Measurements from ENCODE around the gene RICTOR. TPM values are rescaled to one million over a fixed set of nuclear protein-coding genes. Genes with fewer than 3 reads are reported as not detected.

The RICTOR gene
- total and polyA plus RNA-seq, 2 donors (not counting 1 experiment from before 2014, with no cell fraction given) = 17.1 to 26.3 TPM

GRCh38 chr5:39100851-39101396 lies 26.7 kb upstream of the RICTOR start:
- Histone ChIP-seq H3K9ac (ENCODE audit: insufficient read depth, low read length) (no peak overlapping the region), H3K27ac (ENCODE audit: insufficient read depth, low read length) (peak overlapping the region; percentile 84), H3K4me3 (replicated peaks in 1 of 4; ENCODE audit: control extremely low read depth in 1 of 4, insufficient read depth in 1 of 4, low read depth in 3 of 4, low read length in 4 of 4) (no peak overlapping the region), H3K27me3 (ENCODE audit: control insufficient read depth, insufficient read depth, low read length) (no peaks in the 10 kb centered on the region), H3K79me2 (ENCODE audit: control insufficient read depth, insufficient read depth, low read length) (no peaks in the 10 kb centered on the region), H3K9me3 (ENCODE audit: control insufficient read depth, insufficient read depth, low read depth, low read length) (no peaks in the 10 kb centered on the region), H3K4me2 (ENCODE audit: extremely low read depth, insufficient read depth, low read length) (peak overlapping the region; percentile 1), H4K20me1 (ENCODE audit: control insufficient read depth, extremely low read depth, insufficient read depth, low read length) (no peaks in the 10 kb centered on the region), H2AFZ (ENCODE audit: low read length) (no peak overlapping the region), H3K4me1 (ENCODE audit: control insufficient read depth, extremely low read depth, insufficient read depth, low read length) (peaks cover 15% of the 10 kb centered on the region), H3K36me3 (ENCODE audit: control insufficient read depth, insufficient read depth, low read length) (no peaks in the 10 kb centered on the region)
- TF ChIP-seq EZH2 (IDR thresholded peaks at IDR 0.05; ENCODE audit: low read length, missing control alignments) = no peak
- peak; percentile 94 to 98 for DNase-seq (ENCODE audit: low read depth in 2 of 2)

DNA sequence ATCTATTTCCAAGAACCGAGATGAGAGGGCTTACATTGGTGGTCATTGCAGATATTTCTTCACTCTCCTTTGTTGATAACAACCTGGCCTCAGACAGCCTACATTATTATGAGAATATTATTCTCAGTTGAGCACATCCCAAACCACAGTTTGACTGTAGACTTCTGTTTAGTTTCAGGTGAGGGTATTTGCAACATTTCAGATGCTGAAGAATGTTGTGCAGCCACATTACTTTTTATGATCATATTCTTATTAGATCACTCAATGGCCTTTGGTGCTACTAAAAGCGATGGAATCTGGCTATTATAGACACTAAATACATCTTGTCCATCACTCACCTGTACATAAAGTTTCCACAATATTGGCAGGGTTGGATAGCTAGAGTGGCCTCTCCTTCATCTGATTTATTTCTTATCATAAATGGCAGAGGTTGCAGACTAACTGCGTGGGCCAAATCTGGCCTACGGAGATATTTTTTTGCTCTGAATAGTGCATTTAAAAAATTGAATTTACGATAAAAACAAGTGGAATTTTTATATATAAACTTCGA lies 26.2 kb upstream of the RICTOR start:
- Histone ChIP-seq H3K27me3 (ENCODE audit: control insufficient read depth, insufficient read depth, low read length) (no peaks in the 10 kb centered on the region), H3K27ac (ENCODE audit: insufficient read depth, low read length) (peak overlapping the region; percentile 42), H3K9ac (ENCODE audit: insufficient read depth, low read length) (no peak overlapping the region), H4K20me1 (ENCODE audit: control insufficient read depth, extremely low read depth, insufficient read depth, low read length) (no peaks in the 10 kb centered on the region), H3K79me2 (ENCODE audit: control insufficient read depth, insufficient read depth, low read length) (no peaks in the 10 kb centered on the region), H3K36me3 (ENCODE audit: control insufficient read depth, insufficient read depth, low read length) (no peaks in the 10 kb centered on the region), H3K9me3 (ENCODE audit: control insufficient read depth, insufficient read depth, low read depth, low read length) (no peaks in the 10 kb centered on the region), H3K4me1 (ENCODE audit: control insufficient read depth, extremely low read depth, insufficient read depth, low read length) (peaks cover 15% of the 10 kb centered on the region), H3K4me3 (replicated peaks in 1 of 4; ENCODE audit: control extremely low read depth in 1 of 4, insufficient read depth in 1 of 4, low read depth in 3 of 4, low read length in 4 of 4) (no peak overlapping the region), H3K4me2 (ENCODE audit: extremely low read depth, insufficient read depth, low read length) (no peak overlapping the region), H2AFZ (ENCODE audit: low read length) (no peak overlapping the region)
- no peak for DNase-seq (ENCODE audit: low read depth in 2 of 2)
- TF ChIP-seq EZH2 (IDR thresholded peaks at IDR 0.05; ENCODE audit: low read length, missing control alignments) = no peak
- TF ChIP-seq, protein P1, sequence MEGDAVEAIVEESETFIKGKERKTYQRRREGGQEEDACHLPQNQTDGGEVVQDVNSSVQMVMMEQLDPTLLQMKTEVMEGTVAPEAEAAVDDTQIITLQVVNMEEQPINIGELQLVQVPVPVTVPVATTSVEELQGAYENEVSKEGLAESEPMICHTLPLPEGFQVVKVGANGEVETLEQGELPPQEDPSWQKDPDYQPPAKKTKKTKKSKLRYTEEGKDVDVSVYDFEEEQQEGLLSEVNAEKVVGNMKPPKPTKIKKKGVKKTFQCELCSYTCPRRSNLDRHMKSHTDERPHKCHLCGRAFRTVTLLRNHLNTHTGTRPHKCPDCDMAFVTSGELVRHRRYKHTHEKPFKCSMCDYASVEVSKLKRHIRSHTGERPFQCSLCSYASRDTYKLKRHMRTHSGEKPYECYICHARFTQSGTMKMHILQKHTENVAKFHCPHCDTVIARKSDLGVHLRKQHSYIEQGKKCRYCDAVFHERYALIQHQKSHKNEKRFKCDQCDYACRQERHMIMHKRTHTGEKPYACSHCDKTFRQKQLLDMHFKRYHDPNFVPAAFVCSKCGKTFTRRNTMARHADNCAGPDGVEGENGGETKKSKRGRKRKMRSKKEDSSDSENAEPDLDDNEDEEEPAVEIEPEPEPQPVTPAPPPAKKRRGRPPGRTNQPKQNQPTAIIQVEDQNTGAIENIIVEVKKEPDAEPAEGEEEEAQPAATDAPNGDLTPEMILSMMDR (conservative IDR thresholded peaks at IDR 0.05 in 1 of 2, IDR thresholded peaks at IDR 0.05 in 1 of 2; ENCODE audit: low read depth in 1 of 2, low read length in 2 of 2) = no peak

DNA sequence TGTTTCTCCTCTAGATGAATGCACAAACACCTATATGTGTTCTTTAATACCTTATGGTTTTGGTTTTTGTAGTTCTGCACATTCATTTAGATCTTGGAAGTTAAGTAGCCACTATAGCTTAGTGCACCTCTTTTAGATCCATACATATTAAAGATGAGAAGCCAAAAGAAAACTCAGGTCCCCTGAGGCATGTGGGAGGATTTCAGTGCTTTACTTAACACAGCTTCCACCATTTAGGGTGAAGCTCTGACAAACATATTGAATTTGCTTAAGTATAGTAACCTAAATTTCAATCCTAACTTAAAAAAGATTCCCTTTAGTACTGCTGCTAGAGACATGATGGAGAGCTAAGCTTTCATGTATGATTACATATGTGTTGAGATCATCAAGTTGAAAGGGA lies 25.6 kb upstream of the RICTOR start:
- no peak overlapping the region for H3K4me2 ChIP-seq (ENCODE audit: extremely low read depth, insufficient read depth, low read length)
- H3K9me3 ChIP-seq (ENCODE audit: control insufficient read depth, insufficient read depth, low read depth, low read length) = no peaks in the 10 kb centered on the region
- H3K27me3 ChIP-seq (ENCODE audit: control insufficient read depth, insufficient read depth, low read length) = no peaks in the 10 kb centered on the region
- no peaks in the 10 kb centered on the region for H3K36me3 ChIP-seq (ENCODE audit: control insufficient read depth, insufficient read depth, low read length)
- no peak overlapping the region for H3K27ac ChIP-seq (ENCODE audit: insufficient read depth, low read length)
- no peaks in the 10 kb centered on the region for H3K79me2 ChIP-seq (ENCODE audit: control insufficient read depth, insufficient read depth, low read length)
- H4K20me1 ChIP-seq (ENCODE audit: control insufficient read depth, extremely low read depth, insufficient read depth, low read length) = no peaks in the 10 kb centered on the region
- H3K9ac ChIP-seq (ENCODE audit: insufficient read depth, low read length) = no peak overlapping the region
- H2AFZ ChIP-seq (ENCODE audit: low read length) = no peak overlapping the region
- peaks cover 15% of the 10 kb centered on the region for H3K4me1 ChIP-seq (ENCODE audit: control insufficient read depth, extremely low read depth, insufficient read depth, low read length)
- no peak for DNase-seq (ENCODE audit: low read depth in 2 of 2)
- TF ChIP-seq EZH2 (IDR thresholded peaks at IDR 0.05; ENCODE audit: low read length, missing control alignments) = no peak
- TF ChIP-seq, protein P1 (conservative IDR thresholded peaks at IDR 0.05 in 1 of 2, IDR thresholded peaks at IDR 0.05 in 1 of 2; ENCODE audit: low read depth in 1 of 2, low read length in 2 of 2) = no peak
- H3K4me3 ChIP-seq (replicated peaks in 1 of 4; ENCODE audit: control extremely low read depth in 1 of 4, insufficient read depth in 1 of 4, low read depth in 3 of 4, low read length in 4 of 4) = no peak overlapping the region
